HepG2 (cell line): ENCODE measurements around the gene ITCH. TPM values are rescaled to one million over a fixed set of nuclear protein-coding genes. Genes with fewer than 3 reads are reported as not detected.

Source experiments
- ATAC-seq: fragments of 200-7000 bp; cut with Tn5 transposase; 3 replicates; pipeline ENCODE4 v1.9.1; 2020; ENCODE audit warnings: mild to moderate bottlenecking, moderate library complexity
- BruUV-seq: library from RNA; stranded (reverse); fragments of 400-500 nt; replicated peaks from 2 replicates; lab custom pipeline; 2021; lab: Mats Ljungman, UMichigan
- CTCF ChIA-PET: fragments of 300-600 bp; formaldehyde crosslinking; extraction: SDS; loops from one replicate; lab custom pipeline; 2021; ENCODE audit warnings: low total read pairs, inconsistent platforms, low intra/inter-chr PET ratio; lab: Yijun Ruan, JAX
- POLR2A ChIA-PET: fragments of 350-600 bp; sonication (Branson Sonifier 250); formaldehyde crosslinking; loops from one replicate; lab custom pipeline; 2020; ENCODE audit warnings: antibody characterized with exemption, inconsistent platforms; lab: Yijun Ruan, JAX
- DNase-seq: peaks from one replicate; pipeline ENCODE4 v3.0.0-alpha.2; 2015; ENCODE audit warnings: low spot score
- FAIRE-seq: peaks from 3 replicates; lab custom pipeline; 2011; peaks lifted over from hg19 to GRCh38; lab: Jason Lieb, UNC
- H2AFZ ChIP-seq: one replicate; pipeline ENCODE4 v1.6.1; 2011; ENCODE audit warnings: low read length, inconsistent platforms
- H3K27ac ChIP-seq: fragments of 300-600 bp; 3 replicates; pipeline ENCODE4 v1.8.0; 2011; ENCODE audit warnings: mixed run types, mild to moderate bottlenecking, mixed read lengths, low read length, inconsistent platforms; ENCODE audit not compliant: insufficient read depth; ENCODE audit errors: extremely low read length
- H3K27me3 ChIP-seq, 2 experiments: fragments of 200-600 bp in 1 of 2; 2 replicates in 1 of 2; 3 replicates in 1 of 2; pipeline versions ENCODE4 v1.6.0 to v1.8.0; 2011; ENCODE audit warnings: low read length in 2 of 2, mild to moderate bottlenecking in 2 of 2, moderate library complexity in 2 of 2, inconsistent platforms in 1 of 2; ENCODE audit not compliant: insufficient read depth in 2 of 2, control insufficient read depth in 1 of 2
- H3K36me3 ChIP-seq, 2 experiments: fragments of 200-600 bp in 1 of 2; replicated peaks in 1 of 2; 2 replicates in 1 of 2; 3 replicates in 1 of 2; pipeline versions ENCODE4 v1.5.1 to v1.8.0; 2011; ENCODE audit warnings: low read length in 2 of 2, inconsistent platforms in 1 of 2; ENCODE audit not compliant: insufficient read depth in 2 of 2, control insufficient read depth in 1 of 2
- H3K4me1 ChIP-seq: 2 replicates; pipeline ENCODE4 v1.5.1; 2012; ENCODE audit warnings: low read length, inconsistent platforms; ENCODE audit not compliant: insufficient read depth
- H3K4me2 ChIP-seq: 2 replicates; pipeline ENCODE4 v1.6.0; 2011; ENCODE audit warnings: low read depth, low read length, inconsistent platforms
- H3K4me3 ChIP-seq, 3 experiments: fragments of 200-600 bp in 1 of 3; sonication (generic), shearing (Covaris generic) in 1 of 3; replicated peaks in 1 of 3; 2 replicates each; pipeline ENCODE4 v1.5.1; 2011 to 2016; ENCODE audit warnings: low read length in 3 of 3, inconsistent platforms in 2 of 3, low read depth in 2 of 3, mild to moderate bottlenecking in 2 of 3, control low read depth in 1 of 3, mixed read lengths in 1 of 3; ENCODE audit not compliant: insufficient read depth in 1 of 3
- H3K79me2 ChIP-seq: one replicate; pipeline ENCODE4 v1.6.1; 2011; ENCODE audit warnings: low read length, inconsistent platforms; ENCODE audit not compliant: insufficient read depth
- H3K9ac ChIP-seq: 2 replicates; pipeline ENCODE4 v1.6.0; 2011; ENCODE audit warnings: mild to moderate bottlenecking, low read depth, low read length, inconsistent platforms; ENCODE audit not compliant: insufficient read depth
- H3K9me3 ChIP-seq: 2 replicates; pipeline ENCODE4 v1.5.1; 2012; ENCODE audit warnings: mild to moderate bottlenecking, low read length
- H4K20me1 ChIP-seq: 2 replicates; pipeline ENCODE4 v1.6.0; 2011; ENCODE audit warnings: inconsistent platforms, mild to moderate bottlenecking, low read length, moderate library complexity; ENCODE audit not compliant: insufficient read depth
- CHD4 ChIP-seq: fragments of 200-600 bp; sonication (generic); IDR thresholded peaks from 2 replicates; pipeline ENCODE4 v1.7.0; 2017; ENCODE audit warnings: mild to moderate bottlenecking, low read length, borderline replicate concordance
- EP300 ChIP-seq, 3 experiments: sonication (generic) in 1 of 3; formaldehyde crosslinking in 1 of 3; IDR thresholded peaks; 2 replicates each; pipeline versions ENCODE4 v1.5.1 to v1.6.1; 2011 to 2020; ENCODE audit warnings: low read depth in 2 of 3, low read length in 2 of 3, borderline replicate concordance in 1 of 3, improper control_type of control experiment in 1 of 3, mild to moderate bottlenecking in 1 of 3, missing genetic modification reagents in 1 of 3, moderate library complexity in 1 of 3
- MED13 ChIP-seq: sonication (generic); formaldehyde crosslinking; IDR thresholded peaks from 2 replicates; pipeline ENCODE4 v1.5.0; 2020; ENCODE audit warnings: missing genetic modification reagents
- MTA1 ChIP-seq: sonication (generic); formaldehyde crosslinking; IDR thresholded peaks from 2 replicates; pipeline ENCODE4 v1.4.0; 2020; ENCODE audit warnings: missing genetic modification reagents, mild to moderate bottlenecking, borderline replicate concordance
- RBAK ChIP-seq: sonication (generic); formaldehyde crosslinking; IDR thresholded peaks from 2 replicates; pipeline ENCODE4 v1.5.1; 2020; ENCODE audit warnings: mild to moderate bottlenecking, missing genetic modification reagents
- ZFP91 ChIP-seq: sonication (generic); formaldehyde crosslinking; IDR thresholded peaks from 2 replicates; pipeline ENCODE4 v1.9.0; 2022; ENCODE audit warnings: missing genetic modification reagents, mild to moderate bottlenecking, borderline replicate concordance
- ZNF12 ChIP-seq: sonication (generic); formaldehyde crosslinking; IDR thresholded peaks from 2 replicates; pipeline ENCODE4 v1.5.0; 2020; ENCODE audit warnings: missing genetic modification reagents
- ZNF460 ChIP-seq: sonication (generic); formaldehyde crosslinking; IDR thresholded peaks from 2 replicates; pipeline ENCODE4 v1.5.1; 2020; ENCODE audit warnings: missing genetic modification reagents, mild to moderate bottlenecking, borderline replicate concordance
- ZNF770 ChIP-seq: sonication (generic); formaldehyde crosslinking; IDR thresholded peaks from 2 replicates; pipeline ENCODE4 v1.5.0; 2020; ENCODE audit warnings: mild to moderate bottlenecking, missing genetic modification reagents
- ZNF790 ChIP-seq: sonication (generic); formaldehyde crosslinking; IDR thresholded peaks from 2 replicates; pipeline ENCODE4 v1.8.0; 2022; ENCODE audit warnings: missing genetic modification reagents, mild to moderate bottlenecking, borderline replicate concordance
- WGBS: methylation state at CpG from one replicate; pipeline ENCODE4 v1.1.6; 2017; ENCODE audit warnings: low lambda C conversion rate; 5-methylcytosine and 5-hydroxymethylcytosine counted together
- in situ Hi-C: cut with HindIII; loops from 2 replicates; pipeline ENCODE4 v1.10.0; 2017; ENCODE audit warnings: low pct_unique_long_range_greater_than_20kb; ENCODE audit not compliant: extremely low pct_ligation_motif_present
- intact Hi-C: fragments of 100-400 bp; cut with micrococcal nuclease; formaldehyde crosslinking; loops from one replicate; pipeline ENCODE4 v1.10.0; 2022; ENCODE audit not compliant: unreplicated experiment
- polyA plus RNA-seq, 8 experiments: library from polyadenylated mRNA; depleted of rRNA in 3 of 8; stranded (reverse) in 7 of 8; unstranded in 1 of 8; fragments of >200 nt; fragmentation: Illumina TruSeq in 4 of 8; extraction: Trizol in 4 of 8; gene quantifications; 2 replicates each; pipeline versions ENCODE4 v1.2.1 to v1.2.3, GENCODE V29; 2011 to 2016; ENCODE audit warnings: low read depth in 4 of 8, missing spikeins in 1 of 8, mixed read lengths in 1 of 8; ENCODE audit not compliant: insufficient read depth in 1 of 8
- total RNA-seq, 5 experiments: library from RNA; depleted of rRNA; stranded (reverse); fragments of >200 nt; fragmentation: Illumina TruSeq; extraction: Trizol; gene quantifications; 2 replicates each; pipeline ENCODE4 v1.2.3, GENCODE V29; 2016; ENCODE audit warnings: low read depth in 1 of 5
- TF ChIP-seq, protein P1 (sequence below): sonication (generic); formaldehyde crosslinking; IDR thresholded peaks from 2 replicates; pipeline ENCODE4 v1.5.1; 2020; ENCODE audit warnings: missing genetic modification reagents, mild to moderate bottlenecking, borderline replicate concordance

ITCH gene
- total and polyA plus RNA-seq, 2 of the 13 experiments (the other 11 are each of a cell fraction or from before 2014, with no cell fraction given): 20.5 to 112 TPM

DNA sequence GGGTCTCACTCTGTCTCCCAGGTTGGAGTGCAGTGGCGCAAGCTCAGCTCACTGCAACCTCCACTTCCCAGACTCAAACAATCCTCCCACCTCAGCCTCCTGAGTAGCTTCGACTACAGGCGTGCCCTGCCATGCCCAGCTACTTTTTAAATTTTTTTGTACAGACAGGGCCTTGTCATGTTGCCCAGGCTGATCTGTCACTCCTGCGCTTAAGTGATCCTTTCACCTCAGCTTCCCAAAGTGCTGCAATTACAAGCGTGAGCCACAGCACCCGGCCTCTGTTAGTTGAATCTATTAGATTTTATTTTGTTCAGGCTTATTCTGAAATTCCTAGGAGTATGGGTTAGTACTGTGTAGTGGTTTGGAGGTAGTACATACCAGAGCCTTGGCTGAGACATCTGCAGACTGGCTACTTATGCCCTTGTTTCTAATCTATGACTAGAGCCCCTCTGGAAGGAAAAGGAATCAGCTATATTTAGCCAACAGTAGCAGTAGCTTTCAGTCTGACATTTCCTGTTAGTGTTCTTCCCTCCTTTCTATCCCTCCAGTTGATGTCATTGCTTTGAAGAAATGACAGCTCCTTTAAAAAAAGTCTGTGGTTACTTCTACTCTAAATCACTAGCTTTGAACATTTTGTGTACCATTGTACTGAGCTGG is 74.4 kb downstream of the ITCH start:
- Histone ChIP-seq H3K9me3 (no peaks in the 10 kb centered on the region), H3K36me3 (peaks cover 27 to 75% of the 10 kb centered on the region in 2 experiments)
- peak; percentile 36 for ATAC-seq
- POLR2A ChIA-PET: interaction anchor here (0.8 to 1.4 kb wide), 3 partner anchors 74 to 387 kb away, joined by 3 read pairs; partner anchors contain the start of gene AHCY
- TF ChIP-seq ZNF770 (CRISPR knock-in tag) (peak; percentile 36; the same call in 1 of the 2 replicates), RBAK (no peak)
- TF ChIP-seq, protein P1, sequence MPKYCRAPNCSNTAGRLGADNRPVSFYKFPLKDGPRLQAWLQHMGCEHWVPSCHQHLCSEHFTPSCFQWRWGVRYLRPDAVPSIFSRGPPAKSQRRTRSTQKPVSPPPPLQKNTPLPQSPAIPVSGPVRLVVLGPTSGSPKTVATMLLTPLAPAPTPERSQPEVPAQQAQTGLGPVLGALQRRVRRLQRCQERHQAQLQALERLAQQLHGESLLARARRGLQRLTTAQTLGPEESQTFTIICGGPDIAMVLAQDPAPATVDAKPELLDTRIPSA: no peak
- TF ChIP-seq, all 625 proteins: peak for 1
- no peak overlapping the region for H2AFZ ChIP-seq
- intact Hi-C loops (no loop called here), in situ Hi-C loops (no loop called here)
- no peak overlapping the region for H3K4me2 ChIP-seq
- FAIRE-seq (no peak), DNase-seq (no peak)
- no peaks in the 10 kb centered on the region; the same call in 1 of the 2 replicates for H4K20me1 ChIP-seq
- no peaks in the 10 kb centered on the region for H3K4me1 ChIP-seq
- H3K27ac ChIP-seq: no peak overlapping the region
- CTCF ChIA-PET: no interaction called here
- no peak overlapping the region for H3K4me3 ChIP-seq
- H3K9ac ChIP-seq: no peak overlapping the region
- whole genome bisulfite sequencing: 87% methylated on average over 6 of the region's 6 CpGs
- BruUV-seq: no TSS peak
- H3K79me2 ChIP-seq: no peaks in the 10 kb centered on the region
- H3K27me3 ChIP-seq: no peaks in the 10 kb centered on the region

GRCh38 chr20:34439168-34439567 is 76.1 kb downstream of the ITCH start:
- Histone ChIP-seq H3K4me2 (no peak overlapping the region), H3K4me1 (no peaks in the 10 kb centered on the region), H3K27me3 (no peaks in the 10 kb centered on the region), H3K27ac (no peak overlapping the region), H4K20me1 (no peaks in the 10 kb centered on the region; the same call in 1 of the 2 replicates), H3K9ac (no peak overlapping the region), H3K9me3 (no peaks in the 10 kb centered on the region), H3K36me3 (peaks cover 28 to 79% of the 10 kb centered on the region in 2 experiments), H2AFZ (no peak overlapping the region), H3K4me3 (no peak overlapping the region), H3K79me2 (no peaks in the 10 kb centered on the region)
- in situ Hi-C loops (no loop called here), intact Hi-C loops (no loop called here)
- no peak for FAIRE-seq
- CTCF ChIA-PET: no interaction called here
- no peak for ATAC-seq
- no TSS peak for BruUV-seq
- WGBS: 98% methylated on average over 5 of the region's 5 CpGs
- no peak for DNase-seq
- TF ChIP-seq MTA1 (CRISPR knock-in tag) (no peak), ZNF12 (CRISPR knock-in tag) (no peak), MED13 (no peak), ZFP91 (CRISPR knock-in tag) (no peak), CHD4 (no peak), ZNF790 (no peak), EP300 (IDR thresholded peaks at IDR 0.05; ENCODE audit: low read depth in 2 of 2, low read length in 2 of 2) (no peak), EP300 (CRISPR knock-in tag; IDR thresholded peaks at IDR 0.05; ENCODE audit: borderline replicate concordance) (no peak), ZNF460 (CRISPR knock-in tag) (no peak)
- POLR2A ChIA-PET: no interaction called here
